Panc1 (cell line): ENCODE measurements around the gene CRISPLD2. TPM values are rescaled to one million over a fixed set of nuclear protein-coding genes. Genes with fewer than 3 reads are reported as not detected.

Experiments used
- ATAC-seq: fragments of 200-7000 bp; cut with Tn5 transposase; 2 replicates; pipeline ENCODE4 v1.9.1; 2020; ENCODE audit warnings: mild to moderate bottlenecking, moderate library complexity
- BruUV-seq: library from RNA; stranded (reverse); fragments of 400-500 nt; replicated peaks from 2 replicates; lab custom pipeline; 2021; lab: Mats Ljungman, UMichigan
- CTCF ChIA-PET: fragments of 300-600 bp; sonication (Branson Sonifier 250); formaldehyde crosslinking; loops from one replicate; lab custom pipeline; 2022; ENCODE audit warnings: antibody characterized with exemption; lab: Charles Lee
- POLR2A ChIA-PET: fragments of 300-600 bp; sonication (Branson Sonifier 250); formaldehyde crosslinking; loops from one replicate; lab custom pipeline; 2022; ENCODE audit warnings: antibody characterized with exemption; lab: Charles Lee
- DNase-seq: peaks from one replicate; pipeline ENCODE4 v3.0.0-alpha.2; 2010; ENCODE audit warnings: low read depth, low spot score
- H3K27ac ChIP-seq: 2 replicates; pipeline ENCODE4 v1.5.1; 2011; ENCODE audit warnings: mild to moderate bottlenecking, low read length, inconsistent platforms
- H3K27me3 ChIP-seq: fragments of 200-500 bp; sonication (Bioruptor generic); 2 replicates; pipeline ENCODE4 v1.6.0; 2014; ENCODE audit warnings: low read length, inconsistent platforms; ENCODE audit not compliant: control insufficient read depth, insufficient read depth
- H3K36me3 ChIP-seq: fragments of 200-500 bp; sonication (Bioruptor generic); 2 replicates; pipeline ENCODE4 v1.5.1; 2014; ENCODE audit warnings: inconsistent platforms, mild to moderate bottlenecking, low read length, moderate library complexity; ENCODE audit not compliant: control insufficient read depth, insufficient read depth
- H3K4me1 ChIP-seq: 2 replicates; pipeline ENCODE4 v1.5.1; 2011; ENCODE audit warnings: inconsistent platforms, mild to moderate bottlenecking, low read length, moderate library complexity; ENCODE audit not compliant: control insufficient read depth, insufficient read depth
- H3K4me3 ChIP-seq, 2 experiments: 2 replicates each; pipeline ENCODE4 v1.5.1; 2011 to 2012; ENCODE audit warnings: low read depth in 2 of 2, low read length in 2 of 2, mild to moderate bottlenecking in 2 of 2, inconsistent platforms in 1 of 2, moderate library complexity in 1 of 2
- H3K9me3 ChIP-seq: fragments of 200-500 bp; sonication (Bioruptor generic); 2 replicates; pipeline ENCODE4 v1.5.1; 2014; ENCODE audit warnings: low read depth, mild to moderate bottlenecking, inconsistent platforms, low read length, moderate library complexity; ENCODE audit not compliant: control insufficient read depth, insufficient read depth
- CTCF ChIP-seq: fragments of 450-650 bp; IDR thresholded peaks from 2 replicates; pipeline ENCODE4 v1.5.1; 2017; ENCODE audit warnings: mild to moderate bottlenecking
- POLR2AphosphoS5 ChIP-seq: IDR thresholded peaks from 2 replicates; pipeline ENCODE4 v1.6.1; 2012; ENCODE audit warnings: mild to moderate bottlenecking, low read depth, low read length, moderate library complexity
- REST ChIP-seq, 2 experiments: IDR thresholded peaks; 2 replicates each; pipeline ENCODE4 v1.6.1; 2011 to 2012; ENCODE audit warnings: low read depth in 2 of 2, control low read depth in 1 of 2, low read length in 1 of 2, mild to moderate bottlenecking in 1 of 2, moderate library complexity in 1 of 2; ENCODE audit not compliant: insufficient read depth in 1 of 2
- SIN3A ChIP-seq: IDR thresholded peaks from 2 replicates; pipeline ENCODE4 v1.6.1; 2012; ENCODE audit warnings: low read depth, mild to moderate bottlenecking, low read length, moderate library complexity, borderline replicate concordance; ENCODE audit not compliant: insufficient read depth
- TCF7L2 ChIP-seq: IDR thresholded peaks from 2 replicates; pipeline ENCODE4 v1.6.1; 2011; ENCODE audit warnings: mild to moderate bottlenecking, low read depth, low read length, inconsistent platforms
- in situ Hi-C: cut with HindIII; loops from 2 replicates; pipeline ENCODE4 v1.10.0; 2016; ENCODE audit warnings: low sequenced_read_pairs, low pct_unique_long_range_greater_than_20kb
- intact Hi-C: fragments of 100-400 bp; cut with micrococcal nuclease; formaldehyde crosslinking; loops from one replicate; pipeline ENCODE4 v1.10.0; 2022; ENCODE audit not compliant: unreplicated experiment
- total RNA-seq: library from RNA; stranded (reverse); gene quantifications from one replicate; pipeline ENCODE4 v1.2.1, GENCODE V29; 2021; ENCODE audit not compliant: unreplicated experiment

The CRISPLD2 gene
- total RNA-seq, 1 experiment from 2014 or later: 12.9 TPM

GRCh38 chr16:84874983-84875382 is 55.2 kb downstream of the CRISPLD2 start:
- BruUV-seq: no TSS peak
- no peak for ATAC-seq
- intact Hi-C loops: no loop called here
- in situ Hi-C loops: no loop called here
- TF ChIP-seq SIN3A: no peak
- no peak for TF ChIP-seq CTCF
- no peak for TF ChIP-seq REST (IDR thresholded peaks at IDR 0.05; ENCODE audit: insufficient read depth in 1 of 2, low read depth in 2 of 2, low read length in 1 of 2)
- TF ChIP-seq TCF7L2: no peak
- no peak for TF ChIP-seq POLR2AphosphoS5
- Histone ChIP-seq H3K4me1 (no peaks in the 10 kb centered on the region), H3K9me3 (no peaks in the 10 kb centered on the region), H3K27me3 (no peaks in the 10 kb centered on the region), H3K4me3 (no peak overlapping the region), H3K36me3 (no peaks in the 10 kb centered on the region), H3K27ac (no peak overlapping the region)
- CTCF ChIA-PET: no interaction called here
- POLR2A ChIA-PET: interaction anchor here (0.6 kb wide), 1 partner anchor 12 kb away, joined by 8 read pairs; no protein-coding TSS in a partner anchor
- DNase-seq: no peak

- no peak overlapping the region for H3K4me3 ChIP-seq
- BruUV-seq: no TSS peak
- DNase-seq: no peak
- ChIA-PET POLR2A (interaction anchor here (0.6 kb wide), 1 partner anchor 11 kb away, joined by 8 read pairs; no protein-coding TSS in a partner anchor), CTCF (no interaction called here)
- H3K9me3 ChIP-seq: no peaks in the 10 kb centered on the region
- ATAC-seq: no peak
- intact Hi-C loops (no loop called here), in situ Hi-C loops (no loop called here)
- no peaks in the 10 kb centered on the region for H3K27me3 ChIP-seq
- H3K36me3 ChIP-seq: no peaks in the 10 kb centered on the region
- no peak overlapping the region for H3K27ac ChIP-seq
- TF ChIP-seq TCF7L2: no peak
- TF ChIP-seq SIN3A: no peak
- TF ChIP-seq REST (IDR thresholded peaks at IDR 0.05; ENCODE audit: insufficient read depth in 1 of 2, low read depth in 2 of 2, low read length in 1 of 2): no peak
- TF ChIP-seq CTCF: no peak
- TF ChIP-seq POLR2AphosphoS5: no peak
- no peaks in the 10 kb centered on the region for H3K4me1 ChIP-seq
These were observed 56.1 kb downstream of the CRISPLD2 start for GRCh38 chr16:84875846-84876245.
